K562 (cell line): ENCODE results near the gene ELMOD1. TPM values are rescaled to one million over a fixed set of nuclear protein-coding genes. Genes with fewer than 3 reads are reported as not detected.

ENCODE experiments used
- ARID2 ChIP-seq: fragments of 450-650 bp; IDR thresholded peaks from 2 replicates; pipeline ENCODE4 v1.6.1; 2017; ENCODE audit warnings: antibody characterized with exemption, mild to moderate bottlenecking
- ARID3A ChIP-seq: IDR thresholded peaks from 2 replicates; pipeline ENCODE4 v1.6.1; 2012; ENCODE audit warnings: low read depth, low read length, improper control_type of control experiment, borderline replicate concordance
- ASH1L ChIP-seq: fragments of 450-650 bp; IDR thresholded peaks from 2 replicates; pipeline ENCODE4 v1.6.1; 2018; ENCODE audit warnings: borderline replicate concordance, mild to moderate bottlenecking, low read depth; ENCODE audit not compliant: partially characterized antibody
- CTBP1 ChIP-seq: fragments of 450-650 bp; IDR thresholded peaks from 2 replicates; pipeline ENCODE4 v1.6.1; 2016; ENCODE audit warnings: borderline replicate concordance
- FOXP1 ChIP-seq: sonication (generic); formaldehyde crosslinking; IDR thresholded peaks from 2 replicates; pipeline ENCODE4 v1.8.0; 2022; ENCODE audit warnings: mild to moderate bottlenecking, missing genetic modification reagents
- HES1 ChIP-seq: fragments of 450-650 bp; IDR thresholded peaks from 2 replicates; pipeline ENCODE4 v1.6.1; 2016; ENCODE audit warnings: low read depth, mild to moderate bottlenecking, moderate library complexity
- ILF3 ChIP-seq: fragments of 450-650 bp; IDR thresholded peaks from 2 replicates; pipeline ENCODE4 v1.6.1; 2018; ENCODE audit warnings: antibody characterized with exemption, mild to moderate bottlenecking, moderate library complexity, borderline replicate concordance
- JUN ChIP-seq, 2 experiments: sonication (generic) in 1 of 2; formaldehyde crosslinking in 1 of 2; IDR thresholded peaks; 2 replicates each; pipeline versions ENCODE4 v1.6.1 to v1.8.0; 2012 to 2022; ENCODE audit warnings: borderline replicate concordance in 2 of 2, mild to moderate bottlenecking in 2 of 2, improper control_type of control experiment in 1 of 2, low read depth in 1 of 2, low read length in 1 of 2, missing genetic modification reagents in 1 of 2
- MXD1 ChIP-seq: fragments of 250-450 bp; sonication (Bioruptor Pico); IDR thresholded peaks from 2 replicates; pipeline ENCODE4 v1.8.0; 2021; ENCODE audit warnings: borderline replicate concordance, mild to moderate bottlenecking, moderate library complexity; ENCODE audit not compliant: poor library complexity, severe bottlenecking
- NCOA2 ChIP-seq, 2 experiments: fragments of 450-650 bp; IDR thresholded peaks; 2 replicates each; pipeline ENCODE4 v1.6.1; 2018; ENCODE audit warnings: mild to moderate bottlenecking in 2 of 2, moderate library complexity in 1 of 2; ENCODE audit not compliant: partially characterized antibody in 2 of 2
- NFIC ChIP-seq: fragments of 450-650 bp; IDR thresholded peaks from 2 replicates; pipeline ENCODE4 v1.6.1; 2017; ENCODE audit warnings: mild to moderate bottlenecking, inconsistent platforms
- PRPF4 ChIP-seq: fragments of 200-400 bp; formaldehyde crosslinking; IDR thresholded peaks from one replicate; pipeline ENCODE4 v1.6.1; 2017; ENCODE audit warnings: low read length, low read depth, mild to moderate bottlenecking; ENCODE audit not compliant: insufficient read depth, poor library complexity, severe bottlenecking
- RAD51 ChIP-seq: fragments of 450-650 bp; IDR thresholded peaks from 2 replicates; pipeline ENCODE4 v1.7.1; 2016; ENCODE audit warnings: low read depth, mild to moderate bottlenecking, borderline replicate concordance
- RUNX1 ChIP-seq: sonication (generic); IDR thresholded peaks from 2 replicates; pipeline ENCODE4 v1.6.1; 2016; ENCODE audit warnings: antibody characterized with exemption, low read depth
- ZBTB33 ChIP-seq: sonication (generic); formaldehyde crosslinking; IDR thresholded peaks from 2 replicates; pipeline ENCODE4 v1.8.1; 2023; ENCODE audit warnings: mild to moderate bottlenecking, missing genetic modification reagents
- ZKSCAN1 ChIP-seq: fragments of 150-350 bp; IDR thresholded peaks from 2 replicates; pipeline ENCODE4 v1.6.1; 2016; ENCODE audit warnings: low read depth, low read length
- ZMIZ1 ChIP-seq, 2 experiments: fragments of 150-350 bp in 1 of 2; IDR thresholded peaks; 2 replicates each; pipeline ENCODE4 v1.6.1; 2012 to 2016; ENCODE audit warnings: low read depth in 2 of 2, low read length in 2 of 2, mild to moderate bottlenecking in 1 of 2, moderate library complexity in 1 of 2
- ZNF140 ChIP-seq: fragments of 250-450 bp; sonication (Bioruptor Pico); IDR thresholded peaks from 2 replicates; pipeline ENCODE4 v1.8.0; 2021; ENCODE audit warnings: moderate library complexity, mild to moderate bottlenecking, inconsistent platforms
- polyA plus RNA-seq, 8 experiments: library from polyadenylated mRNA; depleted of rRNA in 4 of 8; stranded (reverse) in 5 of 8; unstranded in 3 of 8; fragments of >200 nt; fragmentation: Nextera tagmentation in 2 of 8; fragmentation: Illumina TruSeq in 1 of 8; extraction: Ambion mirVana in 2 of 8; extraction: Trizol in 1 of 8; gene quantifications; 2 replicates each; pipeline versions ENCODE4 v1.2.1 to v1.2.3, GENCODE V29; 2011 to 2014; ENCODE audit warnings: inconsistent platforms in 1 of 8, missing spikeins in 1 of 8
- total RNA-seq, 7 experiments: library from RNA; depleted of rRNA in 6 of 7; stranded (reverse); fragments of >200 nt in 6 of 7; fragmentation: Illumina TruSeq in 2 of 7; extraction: Trizol in 2 of 7; gene quantifications; 2 replicates each; pipeline versions ENCODE4 v1.2.1 to v1.2.3, GENCODE V29; 2011 to 2021; ENCODE audit warnings: low replicate concordance in 1 of 7

The ELMOD1 gene
- total and polyA plus RNA-seq, 9 of the 15 experiments (the other 6 are each of a cell fraction or from before 2014, with no cell fraction given) = not detected

DNA sequence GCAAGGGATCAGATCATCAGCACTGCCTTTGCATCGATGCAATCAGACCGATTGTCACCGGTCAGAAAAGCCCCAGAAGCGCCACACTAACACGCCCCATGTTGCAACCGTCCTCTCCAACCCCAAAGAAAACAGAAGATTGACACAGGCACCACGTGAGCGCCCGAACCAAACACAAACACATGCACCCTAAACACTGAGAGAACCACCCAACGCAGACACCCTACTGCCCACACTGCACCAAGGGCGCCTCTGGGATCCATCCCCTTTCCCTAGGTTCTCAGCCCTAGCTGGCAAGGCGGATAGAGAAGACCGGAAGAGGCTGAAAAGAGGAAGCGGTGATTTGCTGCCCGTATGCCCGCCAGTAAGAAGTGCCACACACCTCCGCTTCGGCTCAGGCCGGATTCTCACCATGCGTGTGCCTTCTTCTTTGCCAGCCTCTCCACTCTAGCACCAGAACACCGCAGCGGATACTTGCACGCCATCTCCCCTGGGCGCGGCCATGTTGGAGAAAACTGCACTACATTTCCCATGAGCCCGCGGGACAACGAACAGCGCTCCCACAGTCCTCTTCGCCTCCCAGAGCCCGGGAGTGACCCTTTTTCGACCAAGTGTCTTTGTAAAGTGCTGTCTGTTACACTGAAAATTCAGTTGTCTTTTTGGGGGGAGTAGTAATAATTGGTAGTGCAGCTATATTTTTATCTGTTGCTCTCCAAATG, 25.6 kb upstream of the ELMOD1 start, which contains the start of gene ALKBH8 (continued):
- TF ChIP-seq JUN (IDR thresholded peaks at IDR 0.05; ENCODE audit: borderline replicate concordance, low read depth, low read length) (peak; percentile 70; the same call in 1 of the 2 replicates), JUN (CRISPR knock-in tag; IDR thresholded peaks at IDR 0.05; ENCODE audit: borderline replicate concordance) (no peak), NFIC (no peak), ZNF140 (CRISPR knock-in tag) (no peak), HES1 (no peak), FOXP1 (CRISPR knock-in tag) (peak; percentile 64; the same call in 1 of the 2 replicates), RAD51 (peak; percentile 47), ZMIZ1 (IDR thresholded peaks at IDR 0.05; ENCODE audit: low read depth in 2 of 2, low read length in 2 of 2) (no peak), ARID2 (no peak), ZKSCAN1 (0 out of 2 replicates have a peak, but pooled peaks have one; percentile 18), ARID3A (no peak), PRPF4 (no peak), ZBTB33 (CRISPR knock-in tag) (peak; percentile 47; the same call in 1 of the 2 replicates), ASH1L (peak; percentile 46), RUNX1 (no peak), ILF3 (no peak), MXD1 (CRISPR knock-in tag) (peak; percentile 99), CTBP1 (peak; percentile 27; the same call in 1 of the 2 replicates), NCOA2 (IDR thresholded peaks at IDR 0.05; ENCODE audit: partially characterized antibody in 2 of 2) (no peak)
